ENCODE measurements around the gene VCP. TPM values are rescaled to one million over a fixed set of nuclear protein-coding genes. Genes with fewer than 3 reads are reported as not detected.
A peak's percentile ranks its signal among the peaks of the same experiment; 100 is the strongest.

The VCP gene
- 117 TPM for polyA plus RNA-seq (2012; ENCODE audit: insufficient read depth, insufficient read length, low read depth)

DNA sequence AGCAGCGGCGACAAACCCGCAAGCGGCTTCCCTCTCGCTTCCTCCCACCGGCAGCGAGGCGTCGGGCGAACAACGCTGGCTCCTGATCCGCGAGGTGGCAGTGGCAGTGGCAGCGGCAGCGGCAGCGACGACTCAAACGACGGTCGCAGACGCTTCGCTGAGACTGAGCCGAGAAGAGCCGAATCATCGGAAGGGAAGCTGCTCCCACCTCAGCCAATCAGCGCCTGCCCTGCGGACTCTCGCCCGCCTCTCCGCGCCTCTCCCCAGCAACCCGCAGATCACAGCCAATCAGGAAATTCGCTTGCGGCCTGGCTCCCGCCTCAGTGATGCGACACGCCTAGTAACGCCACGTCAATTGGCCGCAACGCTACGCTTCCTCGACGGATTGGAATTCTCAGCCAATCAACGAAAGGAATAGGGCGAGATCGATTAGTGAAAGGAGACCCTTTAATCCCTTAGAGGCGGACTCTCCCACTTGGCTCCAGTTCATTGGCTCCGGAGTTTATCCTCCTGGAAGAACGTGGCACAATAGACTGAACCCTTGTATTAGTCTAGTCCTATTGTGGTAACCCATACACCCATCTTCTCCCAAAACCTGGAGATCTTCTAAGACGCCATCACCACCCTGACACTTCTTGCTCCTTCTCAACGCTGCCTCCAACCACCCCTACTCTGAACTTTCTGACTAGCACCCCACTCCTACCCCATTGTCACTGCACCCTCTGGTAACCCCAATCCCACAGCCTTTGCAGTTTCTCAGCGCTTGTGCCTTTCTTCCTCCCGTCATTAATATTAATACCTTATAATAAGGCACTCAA is at the start of gene VCP:
Gene VCP (minus strand): TSS at position 165 of the 818 bp plus-strand sequence. CDS start 272 bp downstream, outside the sequence.
- Histone ChIP-seq H3K27me3 (no peaks in the 10 kb centered on the region), H3K4me1 (peaks cover 3% of the 10 kb centered on the region; the same call in 1 of the 2 replicates), H3K36me3 (peaks cover 50% of the 10 kb centered on the region), H3K4me3 (ENCODE audit: low read depth, low read length) (peak within 1 kb of the TSS; percentile 97), H3K9me3 (no peaks in the 10 kb centered on the region)
- TF ChIP-seq, protein P1, sequence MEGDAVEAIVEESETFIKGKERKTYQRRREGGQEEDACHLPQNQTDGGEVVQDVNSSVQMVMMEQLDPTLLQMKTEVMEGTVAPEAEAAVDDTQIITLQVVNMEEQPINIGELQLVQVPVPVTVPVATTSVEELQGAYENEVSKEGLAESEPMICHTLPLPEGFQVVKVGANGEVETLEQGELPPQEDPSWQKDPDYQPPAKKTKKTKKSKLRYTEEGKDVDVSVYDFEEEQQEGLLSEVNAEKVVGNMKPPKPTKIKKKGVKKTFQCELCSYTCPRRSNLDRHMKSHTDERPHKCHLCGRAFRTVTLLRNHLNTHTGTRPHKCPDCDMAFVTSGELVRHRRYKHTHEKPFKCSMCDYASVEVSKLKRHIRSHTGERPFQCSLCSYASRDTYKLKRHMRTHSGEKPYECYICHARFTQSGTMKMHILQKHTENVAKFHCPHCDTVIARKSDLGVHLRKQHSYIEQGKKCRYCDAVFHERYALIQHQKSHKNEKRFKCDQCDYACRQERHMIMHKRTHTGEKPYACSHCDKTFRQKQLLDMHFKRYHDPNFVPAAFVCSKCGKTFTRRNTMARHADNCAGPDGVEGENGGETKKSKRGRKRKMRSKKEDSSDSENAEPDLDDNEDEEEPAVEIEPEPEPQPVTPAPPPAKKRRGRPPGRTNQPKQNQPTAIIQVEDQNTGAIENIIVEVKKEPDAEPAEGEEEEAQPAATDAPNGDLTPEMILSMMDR (IDR thresholded peaks at IDR 0.05; ENCODE audit: low read depth, low read length): no peak
- DNase-seq: peak; percentile 98

DNA sequence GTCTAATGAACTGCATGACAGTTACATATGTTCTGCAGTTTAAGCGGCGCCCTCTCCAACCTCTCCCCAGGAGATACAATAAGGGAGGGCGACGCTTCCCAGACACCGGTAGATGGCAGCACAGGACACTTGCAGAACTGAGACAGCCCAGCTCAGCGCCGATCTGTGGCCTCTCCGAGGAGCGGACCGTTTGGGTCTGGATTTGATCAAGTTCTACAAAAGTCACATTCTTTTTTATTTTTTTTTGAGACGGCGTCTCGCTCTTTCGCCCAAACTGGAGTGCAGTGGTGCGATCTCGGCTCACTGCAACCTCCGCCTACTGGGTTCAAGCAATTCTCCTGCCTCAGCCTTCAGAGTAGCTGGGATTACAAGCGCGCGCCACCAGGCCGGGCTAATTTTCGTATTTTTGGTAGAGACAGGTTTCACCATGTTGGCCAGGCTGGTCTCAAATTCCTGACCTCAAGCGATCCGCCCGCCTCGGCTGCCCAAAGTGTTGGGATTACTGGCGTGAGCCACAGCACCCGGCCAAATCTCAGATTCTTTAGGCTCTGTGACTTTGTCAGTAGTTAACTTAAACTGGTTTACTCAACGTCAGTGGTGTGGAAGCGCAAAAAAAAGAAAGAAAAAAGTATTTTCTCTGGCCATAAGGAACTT is 44.6 kb upstream of the VCP start:
- Histone ChIP-seq H3K9me3 (no peaks in the 10 kb centered on the region), H3K4me3 (ENCODE audit: low read depth, low read length) (peak overlapping the region; percentile 68), H3K4me1 (peaks cover 13% of the 10 kb centered on the region), H3K36me3 (no peaks in the 10 kb centered on the region), H3K27me3 (no peaks in the 10 kb centered on the region)
- peak; percentile 92 for DNase-seq
- TF ChIP-seq, protein P1 (IDR thresholded peaks at IDR 0.05; ENCODE audit: low read depth, low read length): peak; percentile 97

GRCh38 chr9:35116539-35116897 is 44.1 kb upstream of the VCP start:
- H3K4me3 ChIP-seq (ENCODE audit: low read depth, low read length): peak overlapping the region; percentile 68
- no peak for DNase-seq
- peaks cover 16% of the 10 kb centered on the region for H3K4me1 ChIP-seq
- no peaks in the 10 kb centered on the region for H3K9me3 ChIP-seq
- no peaks in the 10 kb centered on the region for H3K27me3 ChIP-seq
- no peaks in the 10 kb centered on the region for H3K36me3 ChIP-seq
- TF ChIP-seq, protein P1 (IDR thresholded peaks at IDR 0.05; ENCODE audit: low read depth, low read length): no peak

GRCh38 chr9:35115680-35116538 is 43.5 kb upstream of the VCP start, which contains the start of gene ATOSB:
TSS of gene ATOSB (minus strand) at chr9:35115862. CDS start at chr9:35108274, 7,588 bp downstream.
- TF ChIP-seq, protein P1 (IDR thresholded peaks at IDR 0.05; ENCODE audit: low read depth, low read length): no peak
- Histone ChIP-seq H3K4me1 (peaks cover 16% of the 10 kb centered on the region), H3K27me3 (no peaks in the 10 kb centered on the region), H3K4me3 (ENCODE audit: low read depth, low read length) (peak within 1 kb of the TSS; percentile 68), H3K9me3 (no peaks in the 10 kb centered on the region), H3K36me3 (no peaks in the 10 kb centered on the region)
- peak; percentile 99 for DNase-seq

DNA sequence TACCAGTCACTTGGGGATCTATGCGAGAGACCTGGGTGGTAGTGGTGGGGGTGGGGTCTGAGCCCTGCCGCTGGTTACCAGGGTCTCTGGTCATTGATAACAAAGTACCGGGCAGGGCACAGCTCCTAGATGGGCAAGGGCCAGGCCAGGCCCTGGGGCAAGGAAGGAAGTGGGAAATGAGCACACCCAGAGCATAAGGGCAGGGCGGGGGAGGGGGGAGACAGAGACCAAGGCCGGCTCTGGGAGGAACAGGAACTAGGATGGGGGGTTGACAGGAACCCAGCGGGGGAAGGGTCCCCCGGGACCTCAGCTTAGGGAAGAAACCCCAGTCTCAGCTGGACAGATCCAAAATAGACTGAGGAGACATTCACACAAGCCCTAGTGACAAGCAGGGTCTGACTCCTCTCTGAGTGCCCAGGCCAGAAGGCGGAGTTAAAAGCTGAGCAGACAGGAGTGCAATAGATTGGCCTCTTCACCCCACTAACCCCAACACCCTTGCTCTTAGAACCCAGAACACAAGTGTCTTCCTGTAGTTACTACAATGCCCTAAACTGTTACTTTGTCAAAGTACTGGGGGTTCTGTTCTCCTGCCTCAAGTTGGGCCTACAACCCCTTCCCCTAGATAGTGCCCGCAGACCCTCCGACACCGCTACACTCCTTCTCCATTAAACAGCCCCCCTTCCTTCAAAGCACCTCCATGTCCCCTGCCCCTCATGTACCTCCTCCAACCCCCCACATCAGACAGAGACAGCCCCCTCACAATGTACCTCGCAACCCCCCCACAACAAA is 42.6 kb upstream of the VCP start:
- TF ChIP-seq, protein P1 (IDR thresholded peaks at IDR 0.05; ENCODE audit: low read depth, low read length): no peak
- Histone ChIP-seq H3K9me3 (no peaks in the 10 kb centered on the region), H3K4me1 (peaks cover 16% of the 10 kb centered on the region), H3K36me3 (no peaks in the 10 kb centered on the region), H3K4me3 (ENCODE audit: low read depth, low read length) (peak overlapping the region; percentile 68), H3K27me3 (no peaks in the 10 kb centered on the region)
- DNase-seq: peak; percentile 52

All from BE2C (cell line).